ENCODE results near the gene CAMK2D.

DNA sequence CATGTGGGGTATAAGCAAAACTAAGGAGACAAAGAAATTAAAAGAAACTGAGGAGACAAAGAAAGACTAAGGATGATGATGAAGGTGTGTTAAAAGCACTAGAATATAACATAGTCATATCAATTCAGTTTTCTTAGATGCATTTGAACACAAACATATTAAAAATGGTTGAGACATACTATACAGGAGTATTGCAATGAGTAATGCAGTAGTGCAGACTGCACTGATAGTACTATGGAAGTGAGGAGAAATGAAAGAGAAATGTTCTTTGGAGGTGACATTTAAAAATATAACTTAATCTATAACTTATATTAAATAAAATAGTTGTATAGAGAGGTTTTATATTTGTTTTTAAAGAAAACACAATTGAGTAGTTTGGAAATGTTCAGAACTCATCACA, 279.2 kb downstream of the CAMK2D start:
- TF ChIP-seq, protein P1, sequence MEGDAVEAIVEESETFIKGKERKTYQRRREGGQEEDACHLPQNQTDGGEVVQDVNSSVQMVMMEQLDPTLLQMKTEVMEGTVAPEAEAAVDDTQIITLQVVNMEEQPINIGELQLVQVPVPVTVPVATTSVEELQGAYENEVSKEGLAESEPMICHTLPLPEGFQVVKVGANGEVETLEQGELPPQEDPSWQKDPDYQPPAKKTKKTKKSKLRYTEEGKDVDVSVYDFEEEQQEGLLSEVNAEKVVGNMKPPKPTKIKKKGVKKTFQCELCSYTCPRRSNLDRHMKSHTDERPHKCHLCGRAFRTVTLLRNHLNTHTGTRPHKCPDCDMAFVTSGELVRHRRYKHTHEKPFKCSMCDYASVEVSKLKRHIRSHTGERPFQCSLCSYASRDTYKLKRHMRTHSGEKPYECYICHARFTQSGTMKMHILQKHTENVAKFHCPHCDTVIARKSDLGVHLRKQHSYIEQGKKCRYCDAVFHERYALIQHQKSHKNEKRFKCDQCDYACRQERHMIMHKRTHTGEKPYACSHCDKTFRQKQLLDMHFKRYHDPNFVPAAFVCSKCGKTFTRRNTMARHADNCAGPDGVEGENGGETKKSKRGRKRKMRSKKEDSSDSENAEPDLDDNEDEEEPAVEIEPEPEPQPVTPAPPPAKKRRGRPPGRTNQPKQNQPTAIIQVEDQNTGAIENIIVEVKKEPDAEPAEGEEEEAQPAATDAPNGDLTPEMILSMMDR (IDR thresholded peaks at IDR 0.05; ENCODE audit: low read length) = no peak
- TF ChIP-seq EZH2phosphoT487 (IDR thresholded peaks at IDR 0.05; ENCODE audit: low read length) (no peak), EZH2 (optimal IDR thresholded peaks at IDR 0.05; ENCODE audit: low read depth, low read length) (no peak)
